Measurements from ENCODE around the gene LAMC2. TPM values are rescaled to one million over a fixed set of nuclear protein-coding genes. Genes with fewer than 3 reads are reported as not detected.

The LAMC2 gene
- total RNA-seq, 1 donor from 2014 or later: 0.36 TPM

GRCh38 chr1:183168308-183168707 lies 17.8 kb upstream of the LAMC2 start:
- H3K27me3 ChIP-seq: no peaks in the 10 kb centered on the region
- DNase-seq (ENCODE audit: low spot score): no peak
- no peak overlapping the region for H3K4me2 ChIP-seq
- Mint-ChIP-seq H3K36me3 (no peaks in the 10 kb centered on the region), H3K4me1 (peaks cover 22% of the 10 kb centered on the region), H3K4me3 (no peak overlapping the region), H3K9me3 (no peaks in the 10 kb centered on the region), H3K27ac (no peak overlapping the region), H3K27me3 (ENCODE audit: insufficient read depth, low read depth) (no peaks in the 10 kb centered on the region)
- H3K27ac ChIP-seq: no peak overlapping the region
- no peak overlapping the region for H3K9ac ChIP-seq
- TF ChIP-seq EZH2 (IDR thresholded peaks at IDR 0.05) (no peak), EZH2phosphoT487 (IDR thresholded peaks at IDR 0.05) (no peak), CTCF (IDR thresholded peaks at IDR 0.05) (no peak)
- no peaks in the 10 kb centered on the region for H4K20me1 ChIP-seq (ENCODE audit: low read depth)
- no peaks in the 10 kb centered on the region for H3F3A ChIP-seq (ENCODE audit: low read depth)
- no peaks in the 10 kb centered on the region for H3K9me3 ChIP-seq (ENCODE audit: low read depth)
- H3K36me3 ChIP-seq: no peaks in the 10 kb centered on the region
- no peaks in the 10 kb centered on the region for H3K79me2 ChIP-seq (ENCODE audit: low read depth)
- H2AFZ ChIP-seq (replicated peaks): no peak overlapping the region
- H3K4me3 ChIP-seq: no peak overlapping the region
- peaks cover 11% of the 10 kb centered on the region for H3K4me1 ChIP-seq

- DNase-seq (ENCODE audit: low spot score): no peak
- Histone ChIP-seq H3K4me3 (no peak overlapping the region), H3K79me2 (ENCODE audit: low read depth) (no peaks in the 10 kb centered on the region), H3K4me2 (no peak overlapping the region), H3K4me1 (no peaks in the 10 kb centered on the region), H3K36me3 (no peaks in the 10 kb centered on the region), H3K9me3 (ENCODE audit: low read depth) (no peaks in the 10 kb centered on the region), H3K9ac (no peak overlapping the region), H4K20me1 (ENCODE audit: low read depth) (no peaks in the 10 kb centered on the region), H2AFZ (replicated peaks) (no peak overlapping the region), H3K27me3 (no peaks in the 10 kb centered on the region), H3F3A (ENCODE audit: low read depth) (no peaks in the 10 kb centered on the region), H3K27ac (no peak overlapping the region)
- Mint-ChIP-seq H3K27me3 (ENCODE audit: insufficient read depth, low read depth) (no peaks in the 10 kb centered on the region), H3K27ac (no peak overlapping the region), H3K4me1 (no peaks in the 10 kb centered on the region), H3K4me3 (no peak overlapping the region), H3K9me3 (no peaks in the 10 kb centered on the region), H3K36me3 (no peaks in the 10 kb centered on the region)
- no peak for TF ChIP-seq EZH2phosphoT487 (IDR thresholded peaks at IDR 0.05)
- TF ChIP-seq EZH2 (IDR thresholded peaks at IDR 0.05): no peak
- no peak for TF ChIP-seq CTCF (IDR thresholded peaks at IDR 0.05)
Observed at GRCh38 chr1:183173828-183174227, 12.2 kb upstream of the LAMC2 start.

GRCh38 chr1:183175631-183176030 lies 10.4 kb upstream of the LAMC2 start:
- Mint-ChIP-seq H3K4me1 (peaks cover 2% of the 10 kb centered on the region), H3K36me3 (no peaks in the 10 kb centered on the region), H3K9me3 (no peaks in the 10 kb centered on the region), H3K4me3 (no peak overlapping the region), H3K27me3 (ENCODE audit: insufficient read depth, low read depth) (no peaks in the 10 kb centered on the region), H3K27ac (no peak overlapping the region)
- H4K20me1 ChIP-seq (ENCODE audit: low read depth): no peaks in the 10 kb centered on the region
- no peaks in the 10 kb centered on the region for H3K79me2 ChIP-seq (ENCODE audit: low read depth)
- no peaks in the 10 kb centered on the region for H3K4me1 ChIP-seq
- no peaks in the 10 kb centered on the region for H3F3A ChIP-seq (ENCODE audit: low read depth)
- DNase-seq (ENCODE audit: low spot score): no peak
- H3K4me3 ChIP-seq: no peak overlapping the region
- no peaks in the 10 kb centered on the region for H3K27me3 ChIP-seq
- no peaks in the 10 kb centered on the region for H3K9me3 ChIP-seq (ENCODE audit: low read depth)
- no peak overlapping the region for H2AFZ ChIP-seq (replicated peaks)
- no peak overlapping the region for H3K4me2 ChIP-seq
- H3K27ac ChIP-seq: no peak overlapping the region
- no peak for TF ChIP-seq EZH2 (IDR thresholded peaks at IDR 0.05)
- no peak for TF ChIP-seq EZH2phosphoT487 (IDR thresholded peaks at IDR 0.05)
- no peak for TF ChIP-seq CTCF (IDR thresholded peaks at IDR 0.05)
- H3K9ac ChIP-seq: no peak overlapping the region
- no peaks in the 10 kb centered on the region for H3K36me3 ChIP-seq

All from neural progenitor cell (in vitro differentiated cells).